Transverse colon (tissue), 4 donors: ENCODE results near the gene ZNF616. TPM values are rescaled to one million over a fixed set of nuclear protein-coding genes. Genes with fewer than 3 reads are reported as not detected.
A peak's percentile ranks its signal among the peaks of the same experiment; 100 is the strongest.

ENCODE experiments used
- DNase-seq: peaks from one replicate; pipeline ENCODE4 v3.0.0-alpha.2; 2019
- H3K27ac ChIP-seq, 4 donors: fragments of 200-600 bp; sonication (generic); 2 replicates each; pipeline ENCODE4 v1.5.1; 2016 to 2018; ENCODE audit warnings: inconsistent platforms in 4 of 4
- H3K27me3 ChIP-seq: fragments of 200-600 bp; sonication (generic); 2 replicates; pipeline ENCODE4 v1.5.1; 2017; ENCODE audit warnings: inconsistent platforms
- H3K36me3 ChIP-seq, 4 donors: fragments of 200-600 bp; sonication (generic); 2 replicates each; pipeline ENCODE4 v1.5.1; 2017 to 2019; ENCODE audit warnings: inconsistent platforms in 4 of 4
- H3K4me1 ChIP-seq, 4 donors: fragments of 200-600 bp; sonication (generic); 2 replicates each; pipeline ENCODE4 v1.5.1; 2017 to 2020; ENCODE audit warnings: inconsistent platforms in 4 of 4
- H3K4me3 ChIP-seq, 4 donors: fragments of 200-600 bp; sonication (generic); 1 replicate in 1 of 4; 2 replicates in 3 of 4; pipeline versions ENCODE4 v1.5.1 to v1.6.1; 2017 to 2019; ENCODE audit warnings: inconsistent platforms in 4 of 4
- H3K9me3 ChIP-seq, 2 donors: fragments of 200-600 bp; sonication (generic); 2 replicates each; pipeline ENCODE4 v1.5.1; 2017 to 2019; ENCODE audit warnings: inconsistent platforms in 2 of 2
- EP300 ChIP-seq: sonication (generic); formaldehyde crosslinking; IDR thresholded peaks from one replicate; pipeline ENCODE4 v1.6.1; 2017; ENCODE audit warnings: antibody characterized with exemption, low read depth
- POLR2A ChIP-seq: fragments of 450-650 bp; IDR thresholded peaks from one replicate; pipeline ENCODE4 v1.6.1; 2016; ENCODE audit warnings: antibody characterized with exemption, mild to moderate bottlenecking, moderate library complexity
- POLR2AphosphoS5 ChIP-seq, 3 donors: sonication (generic); formaldehyde crosslinking; IDR thresholded peaks; one replicate each; pipeline ENCODE4 v1.6.1; 2016; ENCODE audit warnings: antibody characterized with exemption in 3 of 3
- WGBS, 2 donors: methylation state at CpG; one replicate each; pipeline ENCODE4 v1.1.5; 2018; ENCODE audit warnings: low coverage in 1 of 2; 5-methylcytosine and 5-hydroxymethylcytosine counted together
- in situ Hi-C, 4 donors: fragments of 200-750 bp; cut with MboI; loops; one replicate each; pipeline versions ENCODE4 v1.15.0 to v1.15.1; 2017; ENCODE audit warnings: low sequenced_read_pairs in 3 of 4, low pct_ligation_motif_present in 1 of 4, low pct_unique_long_range_greater_than_20kb in 1 of 4
- intact Hi-C: fragments of 100-400 bp; cut with DNase I; formaldehyde crosslinking; loops from one replicate; pipeline ENCODE4 v1.15.1; 2023; ENCODE audit warnings: low total_unique reads
- total RNA-seq, 4 donors: library from RNA; depleted of rRNA; stranded (reverse); fragments of >200 nt; gene quantifications; one replicate each; pipeline ENCODE4 v1.1.0, GENCODE V29; 2016
- TF ChIP-seq, protein P1 (sequence below), 5 experiments: fragments of 200-600 bp in 3 of 5; fragments of 450-650 bp in 2 of 5; sonication (generic) in 3 of 5; IDR thresholded peaks; 1 replicate in 2 of 5; 2 replicates in 3 of 5; pipeline ENCODE4 v1.5.1; 2016 to 2017; ENCODE audit warnings: antibody characterized with exemption in 5 of 5, inconsistent platforms in 3 of 5, mild to moderate bottlenecking in 2 of 5, moderate library complexity in 1 of 5

The ZNF616 gene
- total RNA-seq, 4 donors from 2014 or later, result 2.2 to 8.4 (median 7.2) TPM

DNA sequence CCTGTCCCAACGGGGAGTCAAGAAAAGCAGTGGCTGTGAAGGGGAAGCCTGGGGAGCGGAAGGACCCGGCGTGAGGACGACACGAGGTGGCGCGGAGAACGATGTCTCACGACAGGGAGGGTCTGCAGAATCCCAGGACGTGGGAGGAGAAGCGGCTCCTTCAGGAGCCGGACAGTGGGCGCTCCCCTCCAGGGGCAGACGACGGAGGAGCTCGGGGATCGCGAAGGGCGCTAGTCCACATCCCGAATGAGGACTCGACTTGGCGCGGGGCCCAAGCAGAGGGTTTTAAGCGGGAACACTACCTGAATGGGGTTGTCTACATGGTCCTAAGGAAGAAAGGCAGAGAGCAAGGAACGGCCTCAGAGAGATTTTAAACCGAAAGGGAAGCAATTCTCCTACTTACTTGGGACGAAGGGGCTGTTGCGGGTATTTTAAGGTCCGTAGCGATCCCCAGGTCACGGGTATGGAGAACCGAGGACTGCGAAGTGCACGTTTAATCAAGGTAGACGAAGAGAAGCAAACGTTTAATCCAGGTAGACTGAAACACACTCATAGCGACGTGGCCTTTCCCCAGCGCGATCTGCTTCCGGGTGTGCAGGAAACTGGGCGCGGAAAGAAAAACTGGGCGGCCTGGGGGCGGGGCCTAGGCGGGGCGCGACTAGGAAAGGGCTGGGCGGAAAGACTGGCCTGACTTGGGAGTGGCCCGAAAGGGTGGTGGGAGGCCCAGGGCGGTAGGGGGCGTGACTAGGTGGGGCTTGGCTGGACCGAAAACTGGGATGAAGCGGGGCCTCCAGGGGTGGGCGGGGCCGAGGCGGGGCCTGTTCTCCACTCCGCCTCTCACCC is 44.3 kb downstream of the ZNF616 start, which contains the start of gene ZNF841:
TSS of gene ZNF841 (minus strand) at position 594 of the 843 bp plus-strand sequence. CDS start 10,964 bp downstream, outside the sequence.
- intact Hi-C loops, result no loop called here

DNA sequence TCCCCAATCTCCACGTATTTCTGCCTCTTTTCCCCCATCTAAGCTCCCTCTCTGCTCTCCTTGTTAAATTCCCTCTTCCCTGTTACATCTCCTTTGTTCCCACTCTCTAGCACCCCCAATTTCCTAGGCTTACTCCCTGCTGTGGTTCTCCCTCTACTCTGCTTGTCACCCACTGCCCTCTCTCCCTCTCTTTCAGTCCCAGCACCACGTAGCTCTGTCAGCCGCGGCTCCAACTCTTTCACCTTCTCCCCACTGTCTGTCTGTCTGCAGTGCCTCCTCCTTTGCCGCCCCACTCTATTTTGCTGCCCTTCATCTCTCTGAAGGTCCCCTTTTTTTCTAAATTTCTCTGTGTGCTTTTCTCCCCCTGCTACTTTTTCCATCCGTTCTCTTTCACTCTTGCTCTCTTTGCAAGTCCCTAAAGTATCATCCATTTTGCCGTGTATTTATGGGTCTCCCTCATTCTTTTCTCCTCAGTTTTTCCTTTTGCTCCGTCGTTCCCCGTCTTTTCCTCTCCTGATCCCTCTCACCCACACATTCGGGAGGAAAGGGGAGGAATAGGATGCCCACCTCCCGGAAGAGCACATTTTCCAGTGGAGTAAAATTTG is 45.1 kb downstream of the ZNF616 start:
- H3K4me3 ChIP-seq, result peak overlapping the region; percentile 55 to 95 (median 82)
- in situ Hi-C loops (loop anchor here in 1 of 4 donors (10.0 kb wide), 1 partner anchor 860 kb away; no protein-coding TSS in a partner anchor), intact Hi-C loops (no loop called here)
- peaks cover 0 to 40% (median 3%) of the 10 kb centered on the region in 4 donors for H3K36me3 ChIP-seq
- no peak for DNase-seq
- peaks cover 4 to 21% (median 11%) of the 10 kb centered on the region in 4 donors for H3K4me1 ChIP-seq
- H3K27me3 ChIP-seq, result no peaks in the 10 kb centered on the region
- H3K27ac ChIP-seq, result peak overlapping the region; percentile 60 to 85 (median 80)
- TF ChIP-seq EP300 (no peak), POLR2A (no peak), POLR2AphosphoS5 (IDR thresholded peaks at IDR 0.05) (no peak)
- TF ChIP-seq, protein P1, sequence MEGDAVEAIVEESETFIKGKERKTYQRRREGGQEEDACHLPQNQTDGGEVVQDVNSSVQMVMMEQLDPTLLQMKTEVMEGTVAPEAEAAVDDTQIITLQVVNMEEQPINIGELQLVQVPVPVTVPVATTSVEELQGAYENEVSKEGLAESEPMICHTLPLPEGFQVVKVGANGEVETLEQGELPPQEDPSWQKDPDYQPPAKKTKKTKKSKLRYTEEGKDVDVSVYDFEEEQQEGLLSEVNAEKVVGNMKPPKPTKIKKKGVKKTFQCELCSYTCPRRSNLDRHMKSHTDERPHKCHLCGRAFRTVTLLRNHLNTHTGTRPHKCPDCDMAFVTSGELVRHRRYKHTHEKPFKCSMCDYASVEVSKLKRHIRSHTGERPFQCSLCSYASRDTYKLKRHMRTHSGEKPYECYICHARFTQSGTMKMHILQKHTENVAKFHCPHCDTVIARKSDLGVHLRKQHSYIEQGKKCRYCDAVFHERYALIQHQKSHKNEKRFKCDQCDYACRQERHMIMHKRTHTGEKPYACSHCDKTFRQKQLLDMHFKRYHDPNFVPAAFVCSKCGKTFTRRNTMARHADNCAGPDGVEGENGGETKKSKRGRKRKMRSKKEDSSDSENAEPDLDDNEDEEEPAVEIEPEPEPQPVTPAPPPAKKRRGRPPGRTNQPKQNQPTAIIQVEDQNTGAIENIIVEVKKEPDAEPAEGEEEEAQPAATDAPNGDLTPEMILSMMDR (IDR thresholded peaks at IDR 0.05), result no peak
- peaks cover 13 to 25% of the 10 kb centered on the region in 2 donors for H3K9me3 ChIP-seq
- WGBS, 2 donors, result 10 to 11% methylated on average over 12 of the region's 12 CpGs

More for the DNA sequence above, 44.3 kb downstream of the ZNF616 start, which contains the start of gene ZNF841:
- H3K4me1 ChIP-seq, result peaks cover 4 to 21% (median 11%) of the 10 kb centered on the region in 4 donors
- DNase-seq, result peak; percentile 94
- H3K27me3 ChIP-seq, result no peaks in the 10 kb centered on the region
- H3K36me3 ChIP-seq, result peaks cover 0 to 33% (median 3%) of the 10 kb centered on the region in 4 donors
- peak; percentile 66 for TF ChIP-seq POLR2A
- TF ChIP-seq POLR2AphosphoS5 (IDR thresholded peaks at IDR 0.05), result peak; percentile 69 to 83 (median 80)
- TF ChIP-seq, protein P1 (IDR thresholded peaks at IDR 0.05), result no peak
- peak within 1 kb of the TSS; percentile 55 to 95 (median 82) for H3K4me3 ChIP-seq
- WGBS, 2 donors, result 0 to 2% methylated on average over 10 to 59 of the region's 59 CpGs
- in situ Hi-C loops, result loop anchor here in 1 of 4 donors (10.0 kb wide), 1 partner anchor 859 kb away; no protein-coding TSS in a partner anchor
- peak within 1 kb of the TSS; percentile 60 to 85 (median 80) for H3K27ac ChIP-seq
- peaks cover 9 to 29% of the 10 kb centered on the region in 2 donors for H3K9me3 ChIP-seq

DNA sequence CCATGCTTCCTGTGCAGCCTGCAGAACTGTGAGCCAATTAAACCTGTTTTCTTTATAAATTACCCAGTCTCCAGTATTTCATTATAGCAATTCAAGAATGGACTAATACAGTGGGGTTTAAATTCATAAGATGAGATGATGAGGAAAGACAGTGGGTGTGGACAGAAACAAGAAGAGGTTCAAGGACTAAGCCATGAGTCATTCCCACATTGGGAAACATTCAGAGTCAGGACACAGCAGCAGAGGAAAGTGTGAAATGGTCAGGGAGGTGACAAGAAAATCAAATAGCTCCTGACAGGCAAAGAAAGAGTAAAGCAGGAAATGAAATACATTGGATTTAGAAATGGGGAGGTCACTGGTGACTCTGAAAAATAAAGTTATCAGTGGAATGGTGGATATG is 53.3 kb downstream of the ZNF616 start:
- in situ Hi-C loops, result no loop called here

More for the DNA sequence above, 53.3 kb downstream of the ZNF616 start:
- Histone ChIP-seq H3K27ac (no peak overlapping the region), H3K4me3 (no peak overlapping the region), H3K4me1 (no peaks in the 10 kb centered on the region), H3K27me3 (no peaks in the 10 kb centered on the region), H3K9me3 (peaks cover 13% of the 10 kb centered on the region in 2 donors), H3K36me3 (peaks cover 0 to 97% (median 28%) of the 10 kb centered on the region in 4 donors)
- TF ChIP-seq POLR2A, result no peak
- no peak for TF ChIP-seq POLR2AphosphoS5 (IDR thresholded peaks at IDR 0.05)
- TF ChIP-seq, protein P1 (IDR thresholded peaks at IDR 0.05), result no peak
- TF ChIP-seq EP300, result no peak
- no peak for DNase-seq
- intact Hi-C loops, result no loop called here
